Stomach (tissue), 4 donors: ENCODE measurements around the gene DCAF10.
"Not testable (repeated sequence)": the region's sequence is repeated elsewhere in the genome, so short reads cannot be mapped to it uniquely, and the experiment has no call there.

Source experiments
- EP300 ChIP-seq: sonication (generic); formaldehyde crosslinking; IDR thresholded peaks from one replicate; pipeline ENCODE4 v1.6.1; 2017; ENCODE audit warnings: antibody characterized with exemption
- POLR2AphosphoS5 ChIP-seq, 3 donors: sonication (generic); formaldehyde crosslinking; IDR thresholded peaks; one replicate each; pipeline ENCODE4 v1.6.1; 2016; ENCODE audit warnings: antibody characterized with exemption in 3 of 3

GRCh38 chr9:37751704-37752103, 48.9 kb upstream of the DCAF10 start:
- TF ChIP-seq EP300; POLR2AphosphoS5 (IDR thresholded peaks at IDR 0.05): not testable (repeated sequence)
